Activated naive CD4-positive, alpha-beta T cell treated with anti-CD3 and anti-CD28 coated beads for 36 hours (primary cell): ENCODE measurements around the gene UQCRC2. TPM values are rescaled to one million over a fixed set of nuclear protein-coding genes. Genes with fewer than 3 reads are reported as not detected.

Experiments
- CTCF ChIA-PET: fragments of 350-600 bp; sonication (Branson Sonifier 250); formaldehyde crosslinking; loops from one replicate; lab custom pipeline; 2021; ENCODE audit warnings: antibody characterized with exemption; lab: Charles Lee
- DNase-seq: peaks from one replicate; pipeline ENCODE4 v3.0.0-alpha.2; 2020
- H3K27ac Mint-ChIP-seq: one replicate; pipeline ENCODE4 v1.8.0; 2021; ENCODE audit warnings: mild to moderate bottlenecking, mixed read lengths
- H3K27me3 Mint-ChIP-seq: one replicate; pipeline ENCODE4 v1.8.0; 2021; ENCODE audit warnings: low read depth, mixed read lengths
- H3K36me3 Mint-ChIP-seq: one replicate; pipeline ENCODE4 v1.8.0; 2021; ENCODE audit warnings: low read depth, mixed read lengths
- H3K4me1 Mint-ChIP-seq: one replicate; pipeline ENCODE4 v1.8.0; 2021; ENCODE audit warnings: low read depth, mixed read lengths
- H3K4me3 Mint-ChIP-seq: one replicate; pipeline ENCODE4 v1.8.0; 2021; ENCODE audit warnings: mild to moderate bottlenecking, moderate library complexity, mixed read lengths
- H3K9me3 Mint-ChIP-seq: one replicate; pipeline ENCODE4 v1.8.0; 2021; ENCODE audit warnings: mixed read lengths
- intact Hi-C: fragments of 100-400 bp; cut with micrococcal nuclease; formaldehyde crosslinking; loops from one replicate; pipeline ENCODE4 v1.15.1; 2023
- total RNA-seq, 2 experiments: library from RNA; stranded (reverse); gene quantifications; one replicate each; pipeline ENCODE4 v1.2.3, GENCODE V29; 2021

The UQCRC2 gene
- total RNA-seq, 2 experiments from 2014 or later, result 356 to 378 TPM

DNA sequence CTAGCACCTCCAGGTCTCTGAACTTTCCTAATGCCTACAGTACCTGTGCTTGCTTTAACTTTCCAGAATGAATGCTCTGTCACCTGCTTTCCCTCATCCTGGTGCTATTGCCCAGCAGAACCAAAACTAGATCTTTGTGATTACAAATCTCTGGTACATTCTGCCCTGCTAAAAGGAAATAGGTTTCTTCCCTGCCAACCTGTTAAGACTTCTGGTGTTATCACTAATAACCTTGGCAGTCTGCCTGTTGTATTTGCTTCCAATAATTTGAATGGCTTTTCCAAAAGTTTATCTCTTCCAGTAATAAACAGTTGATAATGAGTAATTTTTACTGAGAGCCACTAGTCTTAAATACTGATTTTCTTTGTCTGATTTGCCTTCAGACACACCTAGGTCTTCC, 32.4 kb downstream of the UQCRC2 start:
- no peak overlapping the region for H3K27ac Mint-ChIP-seq

DNA sequence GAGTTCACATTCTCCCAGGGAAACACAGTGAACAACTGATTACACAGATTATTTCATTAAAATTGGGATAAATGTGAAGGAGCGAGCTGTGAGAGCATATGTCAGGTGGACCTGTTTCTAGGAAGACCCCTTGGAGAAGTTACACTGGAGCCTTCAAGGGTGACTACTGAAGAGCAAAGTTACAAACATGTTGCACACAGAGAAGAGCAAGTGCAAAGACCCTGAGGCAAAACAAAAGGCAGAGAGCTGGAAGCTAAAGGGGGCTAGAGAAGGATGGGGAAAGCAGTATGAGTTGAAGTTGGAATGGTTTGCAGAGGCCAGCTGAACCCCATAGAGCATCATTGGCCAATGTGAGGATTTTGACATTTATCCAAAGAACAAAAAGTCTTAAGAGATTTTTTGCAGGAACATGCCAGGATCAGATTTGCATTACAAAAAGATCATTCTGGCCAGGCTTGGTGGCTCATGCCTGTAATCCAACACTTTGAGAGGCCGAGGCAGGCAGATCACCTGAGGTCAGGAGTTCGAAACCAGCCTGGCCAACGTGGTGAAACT, 33.6 kb downstream of the UQCRC2 start:
- Mint-ChIP-seq H3K27ac (no peak overlapping the region), H3K4me3 (no peak overlapping the region)

More for the DNA sequence above, 32.4 kb downstream of the UQCRC2 start:
- H3K27me3 Mint-ChIP-seq, result no peaks in the 10 kb centered on the region
- H3K4me3 Mint-ChIP-seq, result no peak overlapping the region
- H3K4me1 Mint-ChIP-seq, result no peaks in the 10 kb centered on the region
- intact Hi-C loops, result no loop called here
- CTCF ChIA-PET, result no interaction called here
- peaks cover 13% of the 10 kb centered on the region for H3K36me3 Mint-ChIP-seq
- DNase-seq, result no peak
- H3K9me3 Mint-ChIP-seq, result no peaks in the 10 kb centered on the region

DNA sequence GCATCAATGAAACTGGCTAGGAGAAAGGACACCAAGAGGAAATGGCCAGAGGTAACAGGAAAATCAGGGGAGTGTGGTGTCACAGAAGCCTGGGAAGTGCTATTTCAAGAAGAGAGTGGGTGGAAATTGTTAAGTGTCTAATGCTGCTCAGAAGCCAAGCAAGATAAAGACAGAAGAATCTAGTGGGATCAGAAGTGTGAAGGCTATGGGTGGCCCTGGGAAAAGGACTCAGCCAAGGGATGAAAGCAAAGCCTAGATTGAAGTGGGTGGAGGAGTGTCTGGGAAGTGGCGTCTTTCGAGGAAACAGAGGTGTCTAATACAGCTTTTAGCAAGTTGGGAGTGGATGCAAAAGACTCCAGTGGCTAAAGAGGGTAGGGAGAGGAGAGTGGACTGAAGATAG, 34.3 kb downstream of the UQCRC2 start:
- no peak for DNase-seq
- Mint-ChIP-seq H3K27ac (no peak overlapping the region), H3K4me3 (no peak overlapping the region), H3K36me3 (peaks cover 8% of the 10 kb centered on the region), H3K4me1 (peaks cover 7% of the 10 kb centered on the region), H3K9me3 (no peaks in the 10 kb centered on the region), H3K27me3 (no peaks in the 10 kb centered on the region)
- CTCF ChIA-PET, result no interaction called here
- intact Hi-C loops, result no loop called here

More for the DNA sequence above, 33.6 kb downstream of the UQCRC2 start:
- DNase-seq, result no peak
- intact Hi-C loops, result no loop called here
- H3K36me3 Mint-ChIP-seq, result peaks cover 11% of the 10 kb centered on the region
- no peaks in the 10 kb centered on the region for H3K9me3 Mint-ChIP-seq
- CTCF ChIA-PET, result no interaction called here
- H3K4me1 Mint-ChIP-seq, result peaks cover 5% of the 10 kb centered on the region
- H3K27me3 Mint-ChIP-seq, result no peaks in the 10 kb centered on the region

DNA sequence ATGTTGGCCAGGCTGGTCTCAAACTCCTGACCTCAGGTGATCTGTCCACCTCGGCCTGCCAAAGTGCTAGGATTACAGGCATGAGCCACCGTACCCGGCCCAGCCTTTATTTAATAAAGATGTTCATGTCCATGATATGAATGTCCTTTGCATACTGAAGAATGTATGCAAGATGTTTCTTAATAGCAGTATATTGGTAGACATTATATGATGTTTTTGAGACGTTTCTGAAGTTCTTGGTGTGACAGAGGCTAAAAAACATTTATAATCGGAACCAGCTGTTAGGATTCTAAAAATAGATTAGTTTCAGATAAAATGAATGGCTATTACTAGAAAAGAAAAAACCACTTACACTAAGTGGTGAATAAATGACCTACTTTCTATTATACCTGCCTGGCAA, 36.0 kb downstream of the UQCRC2 start:
- Mint-ChIP-seq H3K4me3 (no peak overlapping the region), H3K27me3 (no peaks in the 10 kb centered on the region), H3K9me3 (no peaks in the 10 kb centered on the region), H3K4me1 (peaks cover 7% of the 10 kb centered on the region), H3K36me3 (peaks cover 2% of the 10 kb centered on the region), H3K27ac (no peak overlapping the region)
- DNase-seq, result no peak
- CTCF ChIA-PET, result interaction anchor here (0.6 kb wide), 1 partner anchor 26 kb away, joined by 3 read pairs; no protein-coding TSS in a partner anchor
- intact Hi-C loops, result no loop called here

DNA sequence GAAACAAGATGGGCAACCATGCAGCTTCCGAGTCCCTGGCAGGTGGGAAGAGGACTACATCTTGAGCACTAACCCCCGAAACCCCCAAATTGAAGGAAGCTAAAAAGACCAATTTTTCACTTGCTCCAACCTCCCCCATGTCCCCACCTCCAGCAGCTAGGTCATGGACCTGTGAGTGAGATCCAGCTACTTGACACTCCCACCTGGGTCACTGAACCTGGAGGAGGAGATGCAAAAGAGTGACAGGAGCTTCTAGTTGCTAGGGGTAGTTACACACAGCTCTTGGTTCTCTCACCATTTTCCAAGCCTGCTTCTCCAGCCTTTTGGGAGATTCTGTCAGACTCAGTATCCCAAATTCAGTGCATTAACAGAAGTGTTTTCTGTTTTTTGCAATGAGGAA, 36.6 kb downstream of the UQCRC2 start:
- CTCF ChIA-PET, result interaction anchor here (0.6 to 1.7 kb wide), 6 partner anchors 10 to 117 kb away, joined by 3 to 14 read pairs (median 6); partner anchors contain the start of gene PDZD9
- peaks cover 2% of the 10 kb centered on the region for H3K36me3 Mint-ChIP-seq
- H3K4me1 Mint-ChIP-seq, result peaks cover 7% of the 10 kb centered on the region
- H3K27me3 Mint-ChIP-seq, result no peaks in the 10 kb centered on the region
- H3K9me3 Mint-ChIP-seq, result no peaks in the 10 kb centered on the region
- DNase-seq, result no peak
- no peak overlapping the region for H3K27ac Mint-ChIP-seq
- intact Hi-C loops, result no loop called here
- H3K4me3 Mint-ChIP-seq, result no peak overlapping the region

DNA sequence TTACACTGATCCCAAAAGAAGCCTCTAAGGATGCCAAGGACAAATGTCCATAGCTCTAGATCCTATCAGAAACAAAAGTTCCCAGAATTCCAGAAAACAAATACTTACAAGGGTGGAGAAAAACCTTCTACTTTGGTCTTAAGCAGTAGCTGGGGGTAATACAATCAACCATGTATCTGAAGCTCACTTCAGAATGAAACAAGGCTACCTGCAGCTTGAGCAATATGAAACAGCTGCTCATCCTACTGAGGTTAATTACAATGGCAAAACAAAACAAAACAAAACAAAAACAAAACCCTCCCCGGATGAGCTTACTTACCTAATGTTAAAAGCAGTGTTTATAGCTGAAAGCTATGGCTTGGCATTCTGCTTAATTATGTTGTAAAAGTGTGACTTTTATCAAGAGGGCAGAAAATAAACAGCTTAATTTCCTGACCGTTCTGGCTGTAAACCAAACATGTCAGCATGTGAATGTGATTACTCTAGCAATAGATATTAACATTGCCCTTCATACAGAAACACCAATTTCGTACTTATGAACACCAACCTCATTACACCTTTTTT, 37.3 kb downstream of the UQCRC2 start:
- H3K27me3 Mint-ChIP-seq, result no peaks in the 10 kb centered on the region
- H3K36me3 Mint-ChIP-seq, result peaks cover 2% of the 10 kb centered on the region
- H3K4me1 Mint-ChIP-seq, result peaks cover 7% of the 10 kb centered on the region
- no peak for DNase-seq
- no peak overlapping the region for H3K27ac Mint-ChIP-seq
- H3K4me3 Mint-ChIP-seq, result no peak overlapping the region
- CTCF ChIA-PET, result interaction anchor here (0.6 to 2.1 kb wide), 9 partner anchors 10 to 1155 kb away, joined by 3 to 14 read pairs (median 5); partner anchors contain the start of gene PDZD9
- intact Hi-C loops, result no loop called here
- H3K9me3 Mint-ChIP-seq, result no peaks in the 10 kb centered on the region

DNA sequence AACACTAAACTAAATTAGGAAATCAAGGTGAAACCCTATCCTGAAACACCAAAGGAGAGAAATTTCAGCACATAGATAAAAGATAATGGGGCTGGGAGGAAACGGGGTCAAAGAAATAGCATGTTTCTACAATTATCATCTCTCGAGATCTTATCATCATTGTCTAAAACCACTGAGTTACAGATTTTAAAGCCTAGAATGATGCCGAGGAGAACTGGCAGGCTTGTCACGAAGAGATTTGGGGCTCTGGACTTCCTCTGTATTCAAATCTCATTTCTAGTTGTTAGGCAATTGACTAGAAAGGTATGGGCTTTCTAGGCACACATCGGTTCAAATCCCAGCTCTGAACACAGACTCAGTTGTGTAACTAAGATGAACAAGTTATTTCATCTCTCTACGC, 38.5 kb downstream of the UQCRC2 start:
- Mint-ChIP-seq H3K36me3 (peaks cover 2% of the 10 kb centered on the region), H3K4me1 (peaks cover 7% of the 10 kb centered on the region), H3K27me3 (no peaks in the 10 kb centered on the region), H3K4me3 (no peak overlapping the region), H3K9me3 (no peaks in the 10 kb centered on the region), H3K27ac (no peak overlapping the region)
- no peak for DNase-seq
- intact Hi-C loops, result no loop called here
- CTCF ChIA-PET, result interaction anchor here (0.7 to 2.1 kb wide), 4 partner anchors 9 to 88 kb away, joined by 3 to 14 read pairs (median 6); partner anchors contain the start of gene PDZD9

DNA sequence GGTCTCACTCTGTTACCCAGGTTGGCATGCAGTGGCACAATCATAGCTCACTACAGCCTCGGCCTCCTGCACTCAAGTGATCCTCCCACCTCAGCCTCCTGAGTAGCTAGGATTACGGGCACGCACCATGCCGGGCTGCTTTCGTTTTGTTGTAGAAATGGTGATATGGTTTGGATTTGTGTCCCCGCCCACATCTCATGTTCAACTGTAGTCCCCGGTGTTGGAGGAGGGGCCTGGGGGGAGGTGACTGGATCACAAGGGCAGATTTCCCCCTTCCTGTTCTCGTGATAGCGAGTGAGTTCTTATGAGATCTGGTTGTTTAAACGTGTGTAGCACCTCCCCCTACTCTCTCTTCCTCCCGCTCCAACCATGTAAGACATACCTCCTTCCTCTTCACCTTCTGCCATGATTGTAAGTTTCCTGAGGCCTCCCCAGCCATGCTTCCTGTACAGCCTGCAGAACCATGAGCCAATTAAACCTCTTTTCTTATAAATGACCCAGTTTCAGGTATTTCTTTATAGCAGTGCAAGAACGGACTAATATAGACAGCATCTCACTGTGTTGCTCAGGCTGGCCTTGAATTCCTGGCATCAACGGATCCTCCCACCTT, 41.8 kb downstream of the UQCRC2 start:
- H3K27me3 Mint-ChIP-seq, result no peaks in the 10 kb centered on the region
- intact Hi-C loops, result no loop called here
- no peaks in the 10 kb centered on the region for H3K36me3 Mint-ChIP-seq
- no peaks in the 10 kb centered on the region for H3K9me3 Mint-ChIP-seq
- H3K27ac Mint-ChIP-seq, result no peak overlapping the region
- CTCF ChIA-PET, result interaction anchor here (0.6 to 2.0 kb wide), 2 partner anchors 83 to 107 kb away, joined by 3 to 8 read pairs; no protein-coding TSS in a partner anchor
- H3K4me1 Mint-ChIP-seq, result peaks cover 7% of the 10 kb centered on the region
- no peak for DNase-seq
- H3K4me3 Mint-ChIP-seq, result no peak overlapping the region

DNA sequence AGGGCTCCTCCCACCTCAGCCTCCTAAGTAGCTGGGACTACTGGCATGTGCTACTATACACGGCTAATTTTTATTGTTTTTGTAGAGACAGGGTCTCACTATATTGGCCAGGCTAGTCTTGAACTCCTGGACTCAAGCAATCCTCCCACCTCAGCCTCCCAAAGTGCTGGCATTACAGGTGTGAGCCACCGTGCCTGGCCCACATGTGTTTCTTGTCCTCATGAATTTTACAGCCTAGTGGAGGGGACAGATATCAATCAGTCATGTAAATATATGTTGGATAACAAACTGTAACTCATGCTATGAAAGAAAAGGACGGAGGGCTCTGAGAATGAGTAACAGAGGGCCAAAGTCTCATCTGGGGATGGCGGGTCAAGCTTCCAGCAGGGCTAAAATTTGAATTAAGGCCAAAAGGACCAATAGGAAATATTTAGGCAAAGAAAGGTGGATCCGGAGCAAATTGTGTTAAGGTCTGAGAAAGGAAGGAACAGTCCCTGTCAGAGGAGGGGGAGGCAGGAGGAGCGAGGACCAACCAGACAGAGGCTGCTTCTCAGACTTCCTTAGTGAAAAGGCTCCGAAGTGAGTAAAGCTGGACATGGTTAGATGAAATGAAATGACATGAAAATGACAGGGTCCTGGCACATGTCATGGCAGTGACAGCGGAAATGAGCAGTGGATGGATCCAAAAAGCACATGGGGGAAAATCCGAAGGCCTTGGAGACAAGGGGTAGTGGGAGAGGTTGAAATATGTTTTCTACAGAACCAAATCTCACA, 43.9 kb downstream of the UQCRC2 start:
- Mint-ChIP-seq H3K4me1 (peaks cover 7% of the 10 kb centered on the region), H3K27me3 (no peaks in the 10 kb centered on the region), H3K9me3 (no peaks in the 10 kb centered on the region), H3K4me3 (no peak overlapping the region), H3K27ac (peak overlapping the region; percentile 18), H3K36me3 (no peaks in the 10 kb centered on the region)
- CTCF ChIA-PET, result interaction anchor here (0.7 to 17.2 kb wide), 5 partner anchors 11 to 192 kb away, joined by 3 to 308 read pairs (median 9); partner anchors contain the start of gene MOSMO
- intact Hi-C loops, result no loop called here
- no peak for DNase-seq

DNA sequence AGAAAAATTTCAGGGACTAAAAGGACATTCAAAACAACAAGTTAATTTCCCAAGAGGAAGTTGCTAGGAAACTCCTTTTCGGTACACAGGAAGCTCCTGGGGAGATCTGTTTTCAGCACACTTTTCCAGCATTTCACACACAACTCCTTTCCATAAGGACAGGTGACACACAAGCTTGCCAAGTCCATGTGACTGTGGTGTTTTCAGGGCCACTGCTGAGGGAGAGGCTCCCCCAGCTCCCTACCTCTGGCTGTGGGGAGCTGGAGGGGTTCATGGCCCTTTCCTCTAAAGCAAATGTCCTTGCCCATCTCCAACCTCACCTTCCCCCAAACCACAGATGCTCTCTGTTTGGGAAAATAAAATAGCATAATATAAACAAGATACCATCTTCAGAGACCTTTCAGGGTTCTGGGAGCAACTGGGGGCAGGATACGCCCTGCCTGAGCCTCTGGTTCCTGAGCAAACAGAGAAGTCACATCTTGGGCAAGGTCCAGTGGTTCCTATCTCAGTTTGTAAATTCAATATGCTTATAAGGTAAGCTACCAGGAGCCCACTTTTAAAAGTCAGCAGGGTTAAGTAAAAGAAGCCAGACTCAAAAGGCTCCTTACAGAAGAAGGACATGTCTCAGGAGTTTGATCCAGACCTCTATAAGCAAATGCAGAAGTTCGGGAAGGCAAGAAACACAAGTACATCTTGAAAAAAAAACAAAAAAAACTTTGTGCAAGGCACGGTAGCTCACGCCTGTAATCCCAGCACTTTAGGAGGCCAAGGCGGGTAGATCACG, 44.7 kb downstream of the UQCRC2 start:
- Mint-ChIP-seq H3K27ac (no peak overlapping the region), H3K9me3 (no peaks in the 10 kb centered on the region)
- CTCF ChIA-PET, result interaction anchor here (0.7 to 17.2 kb wide), 7 partner anchors 10 to 191 kb away, joined by 3 to 308 read pairs (median 6); partner anchors contain the start of gene MOSMO

DNA sequence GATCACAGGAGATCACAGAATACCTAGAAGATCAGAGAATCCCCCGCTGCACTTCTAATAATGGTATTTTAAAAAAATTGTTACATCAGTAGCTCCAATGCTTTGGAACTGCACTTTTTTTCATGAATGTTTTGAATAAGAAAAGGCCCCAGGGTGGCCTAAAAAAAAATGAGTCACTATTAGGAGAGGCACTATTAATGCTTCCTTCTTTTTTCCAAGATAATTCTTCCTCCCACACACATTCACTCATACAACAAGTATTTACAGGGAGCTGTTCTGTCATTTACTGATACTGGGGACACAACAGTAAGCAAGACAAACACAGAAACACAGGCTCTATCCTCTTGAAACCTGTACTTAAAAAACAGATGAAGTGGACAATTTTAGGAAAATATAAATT, 48.4 kb downstream of the UQCRC2 start:
- intact Hi-C loops, result loop anchor here (1.0 kb wide), 4 partner anchors 76 to 296 kb away; partner anchors contain the start of gene POLR3E
- Mint-ChIP-seq H3K27me3 (no peaks in the 10 kb centered on the region), H3K27ac (no peak overlapping the region), H3K4me3 (no peak overlapping the region), H3K4me1 (peaks cover 7% of the 10 kb centered on the region), H3K36me3 (no peaks in the 10 kb centered on the region), H3K9me3 (no peaks in the 10 kb centered on the region)
- CTCF ChIA-PET, result interaction anchor here (0.6 to 17.2 kb wide), 14 partner anchors 10 to 299 kb away, joined by 3 to 308 read pairs (median 4); no protein-coding TSS in a partner anchor
- DNase-seq, result no peak

More for the DNA sequence above, 44.7 kb downstream of the UQCRC2 start:
- Mint-ChIP-seq H3K4me3 (no peak overlapping the region), H3K4me1 (peaks cover 7% of the 10 kb centered on the region), H3K36me3 (no peaks in the 10 kb centered on the region), H3K27me3 (no peaks in the 10 kb centered on the region)
- intact Hi-C loops, result no loop called here
- DNase-seq, result no peak
